K562 (cell line): ENCODE data around the gene SHC1. TPM values are rescaled to one million over a fixed set of nuclear protein-coding genes. Genes with fewer than 3 reads are reported as not detected.

Experiments
- AFF1 ChIP-seq, 2 experiments: fragments of 450-650 bp; IDR thresholded peaks; 2 replicates each; pipeline ENCODE4 v1.6.1; 2018; ENCODE audit warnings: mild to moderate bottlenecking in 2 of 2, low read depth in 1 of 2; ENCODE audit not compliant: partially characterized antibody in 2 of 2
- CBFB ChIP-seq: sonication (generic); formaldehyde crosslinking; IDR thresholded peaks from 2 replicates; pipeline ENCODE4 v1.4.0; 2020; ENCODE audit warnings: mild to moderate bottlenecking, missing genetic modification reagents
- CREB3L1 ChIP-seq: fragments of 450-650 bp; IDR thresholded peaks from 2 replicates; pipeline ENCODE4 v1.6.1; 2014; ENCODE audit warnings: low read depth, mild to moderate bottlenecking, moderate library complexity, borderline replicate concordance
- ESRRA ChIP-seq: fragments of 450-650 bp; IDR thresholded peaks from 2 replicates; pipeline ENCODE4 v1.6.1; 2014; ENCODE audit warnings: low read depth, mild to moderate bottlenecking, moderate library complexity, borderline replicate concordance
- KLF16 ChIP-seq: IDR thresholded peaks from 2 replicates; pipeline ENCODE4 v1.6.1; 2016; ENCODE audit warnings: antibody characterized with exemption
- NR2C1 ChIP-seq, 2 experiments: fragments of 450-650 bp; IDR thresholded peaks; 2 replicates each; pipeline ENCODE4 v1.6.1; 2017; ENCODE audit warnings: mild to moderate bottlenecking in 2 of 2, antibody characterized with exemption in 1 of 2, inconsistent platforms in 1 of 2, missing compliant biosample characterization in 1 of 2, missing genetic modification characterization in 1 of 2
- PTTG1 ChIP-seq: fragments of 450-650 bp; IDR thresholded peaks from 2 replicates; pipeline ENCODE4 v1.6.1; 2016; ENCODE audit warnings: low read depth, mild to moderate bottlenecking, missing genetic modification characterization, missing compliant biosample characterization
- SAP30 ChIP-seq: fragments of 200-600 bp; sonication (generic); IDR thresholded peaks from 2 replicates; pipeline ENCODE4 v1.6.1; 2012; ENCODE audit warnings: borderline replicate concordance, low read depth, mild to moderate bottlenecking, moderate library complexity, low read length, control low read depth, inconsistent platforms; ENCODE audit not compliant: insufficient read depth, poor library complexity, severe bottlenecking
- TBP ChIP-seq: optimal IDR thresholded peaks from 2 replicates; pipeline ENCODE3; 2011; ENCODE audit warnings: low read depth, low read length, improper control_type of control experiment
- USF1 ChIP-seq: sonication (generic); formaldehyde crosslinking; IDR thresholded peaks from 2 replicates; pipeline ENCODE4 v1.9.0; 2022; ENCODE audit warnings: mild to moderate bottlenecking, missing genetic modification reagents
- ZNF140 ChIP-seq: fragments of 250-450 bp; sonication (Bioruptor Pico); IDR thresholded peaks from 2 replicates; pipeline ENCODE4 v1.8.0; 2021; ENCODE audit warnings: moderate library complexity, mild to moderate bottlenecking, inconsistent platforms
- ZNF449 ChIP-seq: fragments of 250-450 bp; sonication (Bioruptor Pico); IDR thresholded peaks from 2 replicates; pipeline ENCODE4 v1.8.0; 2022; ENCODE audit warnings: moderate library complexity, mild to moderate bottlenecking, inconsistent platforms
- ZNF592 ChIP-seq: fragments of 450-650 bp; IDR thresholded peaks from 2 replicates; pipeline ENCODE4 v1.6.1; 2017; ENCODE audit warnings: antibody characterized with exemption, mild to moderate bottlenecking
- ZSCAN32 ChIP-seq: fragments of 450-650 bp; formaldehyde crosslinking; IDR thresholded peaks from 2 replicates; pipeline ENCODE4 v1.4.0; 2020; ENCODE audit warnings: mild to moderate bottlenecking, moderate library complexity
- polyA plus RNA-seq, 8 experiments: library from polyadenylated mRNA; depleted of rRNA in 4 of 8; stranded (reverse) in 5 of 8; unstranded in 3 of 8; fragments of >200 nt; fragmentation: Nextera tagmentation in 2 of 8; fragmentation: Illumina TruSeq in 1 of 8; extraction: Ambion mirVana in 2 of 8; extraction: Trizol in 1 of 8; gene quantifications; 2 replicates each; pipeline versions ENCODE4 v1.2.1 to v1.2.3, GENCODE V29; 2011 to 2014; ENCODE audit warnings: inconsistent platforms in 1 of 8, missing spikeins in 1 of 8
- total RNA-seq, 7 experiments: library from RNA; depleted of rRNA in 6 of 7; stranded (reverse); fragments of >200 nt in 6 of 7; fragmentation: Illumina TruSeq in 2 of 7; extraction: Trizol in 2 of 7; gene quantifications; 2 replicates each; pipeline versions ENCODE4 v1.2.1 to v1.2.3, GENCODE V29; 2011 to 2021; ENCODE audit warnings: low replicate concordance in 1 of 7

SHC1 gene
- total and polyA plus RNA-seq, 9 of the 15 experiments (the other 6 are each of a cell fraction or from before 2014, with no cell fraction given) = 4.1 to 113 (median 51.9) TPM

GRCh38 chr1:154936555-154937084, 33.9 kb downstream of the SHC1 start, which contains the start of gene PMVK (continued):
- TF ChIP-seq ZNF592 (peak; percentile 96), CREB3L1 (peak; percentile 82), ZSCAN32 (no peak), KLF16 (peak; percentile 15; the same call in 1 of the 2 replicates), SAP30 (peak; percentile 41), ZNF449 (CRISPR knock-in tag) (no peak), CBFB (CRISPR knock-in tag) (peak; percentile 90), PTTG1 (tag) (no peak), TBP (peak; percentile 67), ESRRA (peak; percentile 71; the same call in 1 of the 2 replicates), NR2C1 (IDR thresholded peaks at IDR 0.05) (0 out of 2 replicates have a peak, but pooled peaks have one; percentile 46), NR2C1 (tag; IDR thresholded peaks at IDR 0.05) (peak; percentile 32; the same call in 1 of the 2 replicates), ZNF140 (CRISPR knock-in tag) (no peak), USF1 (peak; percentile 96), AFF1 (IDR thresholded peaks at IDR 0.05; ENCODE audit: low read depth in 1 of 2, partially characterized antibody in 2 of 2) (peak in 1 of 2 experiments; percentile 49)
